Measurements from ENCODE around the gene OLIG2. TPM values are rescaled to one million over a fixed set of nuclear protein-coding genes. Genes with fewer than 3 reads are reported as not detected.

The OLIG2 gene
- total RNA-seq, 1 donor from 2014 or later = not detected

GRCh38 chr21:33061233-33061632, 35.5 kb downstream of the OLIG2 start:
- no peaks in the 10 kb centered on the region for H3K36me3 ChIP-seq
- peaks cover 37% of the 10 kb centered on the region for H3K27me3 ChIP-seq (ENCODE audit: low read depth)
- TF ChIP-seq, protein P1, sequence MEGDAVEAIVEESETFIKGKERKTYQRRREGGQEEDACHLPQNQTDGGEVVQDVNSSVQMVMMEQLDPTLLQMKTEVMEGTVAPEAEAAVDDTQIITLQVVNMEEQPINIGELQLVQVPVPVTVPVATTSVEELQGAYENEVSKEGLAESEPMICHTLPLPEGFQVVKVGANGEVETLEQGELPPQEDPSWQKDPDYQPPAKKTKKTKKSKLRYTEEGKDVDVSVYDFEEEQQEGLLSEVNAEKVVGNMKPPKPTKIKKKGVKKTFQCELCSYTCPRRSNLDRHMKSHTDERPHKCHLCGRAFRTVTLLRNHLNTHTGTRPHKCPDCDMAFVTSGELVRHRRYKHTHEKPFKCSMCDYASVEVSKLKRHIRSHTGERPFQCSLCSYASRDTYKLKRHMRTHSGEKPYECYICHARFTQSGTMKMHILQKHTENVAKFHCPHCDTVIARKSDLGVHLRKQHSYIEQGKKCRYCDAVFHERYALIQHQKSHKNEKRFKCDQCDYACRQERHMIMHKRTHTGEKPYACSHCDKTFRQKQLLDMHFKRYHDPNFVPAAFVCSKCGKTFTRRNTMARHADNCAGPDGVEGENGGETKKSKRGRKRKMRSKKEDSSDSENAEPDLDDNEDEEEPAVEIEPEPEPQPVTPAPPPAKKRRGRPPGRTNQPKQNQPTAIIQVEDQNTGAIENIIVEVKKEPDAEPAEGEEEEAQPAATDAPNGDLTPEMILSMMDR (IDR thresholded peaks at IDR 0.05) = no peak
- no peak for ATAC-seq
- DNase-seq = no peak
- intact Hi-C loops (cut with DNase I) = no loop called here
- no peaks in the 10 kb centered on the region for H3K9me3 ChIP-seq
- peaks cover 9% of the 10 kb centered on the region for H3K4me1 ChIP-seq
- no peak overlapping the region for H3K27ac ChIP-seq
- no peak overlapping the region for H3K4me3 ChIP-seq

GRCh38 chr21:33063375-33063883, 37.7 kb downstream of the OLIG2 start:
- ATAC-seq (no peak), DNase-seq (no peak)
- TF ChIP-seq, protein P1 (IDR thresholded peaks at IDR 0.05) = no peak
- H3K4me1 ChIP-seq = peaks cover 9% of the 10 kb centered on the region
- no peak overlapping the region for H3K4me3 ChIP-seq
- H3K36me3 ChIP-seq = no peaks in the 10 kb centered on the region
- H3K27me3 ChIP-seq (ENCODE audit: low read depth) = peaks cover 59% of the 10 kb centered on the region
- intact Hi-C loops (cut with DNase I) = no loop called here
- no peak overlapping the region for H3K27ac ChIP-seq
- no peaks in the 10 kb centered on the region for H3K9me3 ChIP-seq

GRCh38 chr21:33063907-33064622, 38.3 kb downstream of the OLIG2 start:
- intact Hi-C loops (cut with DNase I) = no loop called here
- no peak overlapping the region for H3K4me3 ChIP-seq
- no peaks in the 10 kb centered on the region for H3K9me3 ChIP-seq
- TF ChIP-seq, protein P1 (IDR thresholded peaks at IDR 0.05) = no peak
- H3K36me3 ChIP-seq = no peaks in the 10 kb centered on the region
- ATAC-seq (no peak), DNase-seq (no peak)
- peaks cover 65% of the 10 kb centered on the region for H3K27me3 ChIP-seq (ENCODE audit: low read depth)
- H3K27ac ChIP-seq = no peak overlapping the region
- peaks cover 3% of the 10 kb centered on the region for H3K4me1 ChIP-seq

GRCh38 chr21:33064623-33065390, 39.1 kb downstream of the OLIG2 start:
- intact Hi-C loops (cut with DNase I) = no loop called here
- Histone ChIP-seq H3K4me3 (no peak overlapping the region), H3K9me3 (no peaks in the 10 kb centered on the region), H3K27me3 (ENCODE audit: low read depth) (peaks cover 73% of the 10 kb centered on the region), H3K4me1 (peaks cover 3% of the 10 kb centered on the region), H3K36me3 (no peaks in the 10 kb centered on the region), H3K27ac (no peak overlapping the region)
- DNase-seq (no peak), ATAC-seq (no peak)
- TF ChIP-seq, protein P1 (IDR thresholded peaks at IDR 0.05) = no peak

- DNase-seq (no peak), ATAC-seq (no peak)
- intact Hi-C loops (cut with DNase I) = no loop called here
- H3K27ac ChIP-seq = no peak overlapping the region
- H3K4me3 ChIP-seq = no peak overlapping the region
- peaks cover 79% of the 10 kb centered on the region for H3K27me3 ChIP-seq (ENCODE audit: low read depth)
- peaks cover 23% of the 10 kb centered on the region for H3K4me1 ChIP-seq
- no peaks in the 10 kb centered on the region for H3K9me3 ChIP-seq
- TF ChIP-seq, protein P1 (IDR thresholded peaks at IDR 0.05) = no peak
- no peaks in the 10 kb centered on the region for H3K36me3 ChIP-seq
These were observed 41.3 kb downstream of the OLIG2 start for GRCh38 chr21:33067043-33067442.

All from lower lobe of right lung (tissue), 2 donors.